Lung (tissue), 12 donors: ENCODE results near the gene TAF4. TPM values are rescaled to one million over a fixed set of nuclear protein-coding genes. Genes with fewer than 3 reads are reported as not detected.

ENCODE experiments used
- ATAC-seq: fragments of 200-7000 bp; cut with Tn5 transposase; one replicate; pipeline ENCODE4 v1.9.1; 2020; ENCODE audit warnings: moderate number of reproducible peaks; ENCODE audit not compliant: insufficient read depth, low FRiP score
- DNase-seq, 3 donors: peaks; one replicate each; pipeline ENCODE4 v3.0.0-alpha.2; 2013 to 2017
- H3K27ac ChIP-seq, 2 donors: one replicate each; pipeline ENCODE4 v1.5.1; 2013; ENCODE audit warnings: mild to moderate bottlenecking in 2 of 2, moderate library complexity in 2 of 2, control low read depth in 1 of 2, inconsistent platforms in 1 of 2, low read depth in 1 of 2, low read length in 1 of 2
- H3K27me3 ChIP-seq, 3 donors: one replicate each; pipeline ENCODE4 v1.5.1; 2013; ENCODE audit warnings: low read length in 2 of 3; ENCODE audit not compliant: control insufficient read depth in 3 of 3, insufficient read depth in 3 of 3
- H3K36me3 ChIP-seq, 4 donors: one replicate each; pipeline ENCODE4 v1.5.1; 2013; ENCODE audit warnings: low read length in 4 of 4, mild to moderate bottlenecking in 1 of 4, moderate library complexity in 1 of 4; ENCODE audit not compliant: control insufficient read depth in 4 of 4, insufficient read depth in 4 of 4
- H3K4me1 ChIP-seq, 5 donors: one replicate each; pipeline ENCODE4 v1.5.1; 2013; ENCODE audit warnings: low read length in 5 of 5, mild to moderate bottlenecking in 2 of 5, moderate library complexity in 1 of 5; ENCODE audit not compliant: control insufficient read depth in 5 of 5, insufficient read depth in 5 of 5
- H3K4me3 ChIP-seq: one replicate; pipeline ENCODE4 v1.5.1; 2013; ENCODE audit warnings: mild to moderate bottlenecking, control low read depth, moderate library complexity
- H3K9ac ChIP-seq, 2 donors: one replicate each; pipeline ENCODE4 v1.5.1; 2013; ENCODE audit warnings: low read length in 2 of 2, control low read depth in 1 of 2; ENCODE audit not compliant: insufficient read depth in 1 of 2
- H3K9me3 ChIP-seq, 4 donors: one replicate each; pipeline ENCODE4 v1.5.1; 2013; ENCODE audit warnings: low read length in 3 of 4, mild to moderate bottlenecking in 1 of 4, moderate library complexity in 1 of 4; ENCODE audit not compliant: control insufficient read depth in 4 of 4, insufficient read depth in 3 of 4
- CTCF ChIP-seq: IDR thresholded peaks from 2 replicates; pipeline ENCODE4 v1.5.1; 2012; ENCODE audit warnings: mild to moderate bottlenecking; ENCODE audit errors: control extremely low read depth, extremely low read depth
- WGBS, 2 donors: extraction: QIAGEN DNeasy Blood & Tissue Kit; methylation state at CpG; one replicate each; pipeline ENCODE4 v1.1.7; 2013; 5-methylcytosine and 5-hydroxymethylcytosine counted together
- polyA plus RNA-seq, 2 donors: library from polyadenylated mRNA; stranded (reverse); fragments of 200-250 nt; gene quantifications; one replicate each; pipeline ENCODE4 v1.2.1, GENCODE V29; 2013
- total RNA-seq, 2 donors: library from RNA; depleted of rRNA in 1 of 2; stranded (reverse); fragments of >200 nt in 1 of 2; gene quantifications; one replicate each; pipeline ENCODE4 v1.2.1, GENCODE V29; 2014 to 2021
- donor health status: control.
- donor health status: control.
- donor health status: Bipolar disorder and iron deficiency.
- donor health status: healthy.
- donor health status: DM: yes; HTN: yes; CAD: no.

The TAF4 gene
- total and polyA plus RNA-seq, 4 donors = 5.4 to 20.3 (median 10.9) TPM

- Histone ChIP-seq H3K9me3 (no peaks in the 10 kb centered on the region), H3K9ac (no peak overlapping the region), H3K4me3 (no peak overlapping the region), H3K27ac (no peak overlapping the region), H3K4me1 (peaks cover 0 to 14% (median 5%) of the 10 kb centered on the region in 5 donors), H3K36me3 (peaks cover 0 to 8% (median 0%) of the 10 kb centered on the region in 4 donors), H3K27me3 (no peaks in the 10 kb centered on the region)
- ATAC-seq (no peak), DNase-seq (no peak)
- no peak for TF ChIP-seq CTCF
- WGBS, 2 donors = 91 to 94% methylated on average over 21 to 23 of the region's 23 CpGs
Measured at GRCh38 chr20:62018437-62019143, 47.1 kb downstream of the TAF4 start.

GRCh38 chr20:62015540-62016288, 50.0 kb downstream of the TAF4 start:
- H3K27ac ChIP-seq = no peak overlapping the region
- ATAC-seq (no peak), DNase-seq (no peak)
- peaks cover 0 to 10% (median 0%) of the 10 kb centered on the region in 5 donors for H3K4me1 ChIP-seq
- WGBS, 2 donors = 74 to 83% methylated on average over 24 of the region's 24 CpGs
- H3K9me3 ChIP-seq = no peaks in the 10 kb centered on the region
- H3K9ac ChIP-seq = no peak overlapping the region
- no peak overlapping the region for H3K4me3 ChIP-seq
- H3K27me3 ChIP-seq = no peaks in the 10 kb centered on the region
- no peak for TF ChIP-seq CTCF
- H3K36me3 ChIP-seq = peaks cover 5 to 20% (median 14%) of the 10 kb centered on the region in 4 donors

GRCh38 chr20:62014889-62015537, 50.7 kb downstream of the TAF4 start:
- DNase-seq (peak in 1 of 3 donors; percentile 37), ATAC-seq (no peak)
- H3K4me3 ChIP-seq = no peak overlapping the region
- TF ChIP-seq CTCF = no peak
- no peak overlapping the region for H3K27ac ChIP-seq
- peaks cover 5 to 21% (median 14%) of the 10 kb centered on the region in 4 donors for H3K36me3 ChIP-seq
- 83% methylated on average over 14 of the region's 14 CpGs for whole genome bisulfite sequencing, 2 donors
- no peaks in the 10 kb centered on the region for H3K27me3 ChIP-seq
- no peaks in the 10 kb centered on the region for H3K9me3 ChIP-seq
- H3K9ac ChIP-seq = no peak overlapping the region
- H3K4me1 ChIP-seq = peaks cover 0 to 6% (median 0%) of the 10 kb centered on the region in 5 donors
